ENCODE results near the gene RUNX1. TPM values are rescaled to one million over a fixed set of nuclear protein-coding genes. Genes with fewer than 3 reads are reported as not detected.

The RUNX1 gene
- total RNA-seq, 2 donors from 2014 or later = 3.8 to 7.6 TPM

DNA sequence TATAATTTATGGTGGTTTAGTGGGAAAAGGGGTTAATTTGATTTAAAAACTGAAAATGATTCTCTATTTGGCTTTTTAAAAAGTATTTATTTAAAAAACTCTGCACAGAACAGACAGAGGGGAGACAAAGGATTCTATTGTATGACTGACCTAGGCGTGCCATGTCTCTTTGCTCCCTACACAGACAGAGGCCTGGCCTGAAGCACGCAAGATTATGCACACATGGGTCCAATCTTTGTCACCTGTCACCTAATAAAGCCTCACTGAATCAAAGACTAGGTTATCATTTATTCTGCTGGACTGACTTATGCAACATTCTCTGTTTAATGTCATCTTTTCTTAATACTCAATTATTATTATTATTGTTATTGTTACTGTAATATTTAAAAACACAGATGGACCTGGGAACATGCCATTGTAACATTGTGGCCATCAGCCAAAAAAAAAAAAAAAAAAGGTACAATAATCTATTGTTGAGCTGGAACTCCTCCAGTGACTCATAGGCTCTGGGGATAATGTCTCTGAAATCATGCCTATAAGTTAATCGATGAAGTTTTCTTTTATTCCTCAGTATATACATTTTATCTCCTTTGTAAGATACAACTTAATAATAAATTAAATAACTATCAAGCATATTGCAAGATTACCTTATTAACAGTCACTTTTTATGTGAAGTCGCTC, 112.1 kb downstream of the RUNX1 start:
- Histone ChIP-seq H3K36me3 (no peaks in the 10 kb centered on the region), H3K4me3 (no peak overlapping the region), H3K27ac (no peak overlapping the region), H3K4me1 (no peaks in the 10 kb centered on the region), H3K9me3 (no peaks in the 10 kb centered on the region), H3K27me3 (no peaks in the 10 kb centered on the region)
- no peak for DNase-seq (ENCODE audit: low spot score)
- TF ChIP-seq CTCF (IDR thresholded peaks at IDR 0.05) = no peak

DNA sequence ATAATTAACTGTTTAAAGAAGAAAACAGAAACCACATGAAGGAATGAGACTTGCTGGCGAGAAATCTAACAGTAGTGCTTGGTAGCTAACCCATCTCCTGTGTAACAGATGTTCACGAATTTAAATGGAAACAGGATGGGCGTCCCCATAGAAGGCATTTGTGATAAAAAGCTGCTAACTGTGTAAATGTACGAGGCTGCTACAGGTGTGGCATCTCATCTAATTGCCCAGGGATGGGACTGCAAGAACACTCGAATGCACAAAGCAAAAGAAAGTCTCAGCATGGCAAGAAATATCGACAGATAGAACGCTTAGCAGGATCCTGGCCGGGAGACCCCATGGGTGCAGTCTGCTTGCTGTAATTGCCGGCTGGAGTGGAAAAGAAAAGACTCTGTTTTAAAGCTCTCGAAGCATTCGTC, 112.7 kb downstream of the RUNX1 start:
- Histone ChIP-seq H3K4me1 (no peaks in the 10 kb centered on the region), H3K27ac (no peak overlapping the region), H3K4me3 (no peak overlapping the region), H3K9me3 (no peaks in the 10 kb centered on the region), H3K36me3 (no peaks in the 10 kb centered on the region), H3K27me3 (no peaks in the 10 kb centered on the region)
- TF ChIP-seq CTCF (IDR thresholded peaks at IDR 0.05) = no peak
- no peak for DNase-seq (ENCODE audit: low spot score)

DNA sequence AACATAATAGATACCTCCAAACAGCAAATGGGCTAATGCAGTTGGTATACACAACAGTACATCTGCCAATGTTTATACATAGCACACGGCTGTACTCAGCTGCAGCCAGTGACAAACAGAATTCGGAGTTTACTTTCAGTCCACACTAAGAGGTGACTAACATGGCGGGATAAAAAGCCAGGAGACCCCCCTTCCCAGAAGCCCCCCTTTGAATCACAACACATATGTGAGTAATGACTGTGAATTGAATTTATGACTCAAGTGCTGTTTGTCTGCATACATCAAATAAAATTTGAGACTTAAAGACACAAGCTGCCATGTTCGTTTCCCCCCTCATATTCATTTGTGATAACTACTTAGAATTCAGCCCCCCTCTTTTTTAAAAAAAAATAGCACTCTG, 113.2 kb downstream of the RUNX1 start:
- DNase-seq (ENCODE audit: low spot score) = no peak
- TF ChIP-seq CTCF (IDR thresholded peaks at IDR 0.05) = no peak
- Histone ChIP-seq H3K36me3 (no peaks in the 10 kb centered on the region), H3K27me3 (no peaks in the 10 kb centered on the region), H3K4me1 (no peaks in the 10 kb centered on the region), H3K27ac (no peak overlapping the region), H3K9me3 (no peaks in the 10 kb centered on the region), H3K4me3 (no peak overlapping the region)

DNA sequence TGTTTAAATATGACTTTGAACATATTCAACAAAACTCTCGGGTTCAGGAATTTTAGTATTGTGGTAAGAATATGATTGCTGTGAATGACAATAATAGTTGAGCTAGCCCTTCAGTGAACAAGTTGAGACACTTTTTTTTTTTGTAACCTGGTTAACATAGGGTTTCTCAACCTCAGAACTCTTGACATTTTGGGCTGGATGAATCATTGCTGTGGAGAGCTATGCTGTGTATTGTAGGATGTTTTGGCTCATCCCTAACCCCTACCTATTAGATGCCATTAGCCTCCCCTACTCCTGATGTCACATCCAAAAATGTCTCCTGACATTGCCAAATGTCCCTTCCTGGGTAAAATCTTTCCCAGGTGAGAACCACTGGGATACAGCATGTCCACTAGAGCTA, 113.7 kb downstream of the RUNX1 start:
- Histone ChIP-seq H3K4me3 (no peak overlapping the region), H3K36me3 (no peaks in the 10 kb centered on the region), H3K4me1 (no peaks in the 10 kb centered on the region), H3K27me3 (no peaks in the 10 kb centered on the region), H3K27ac (no peak overlapping the region), H3K9me3 (no peaks in the 10 kb centered on the region)
- DNase-seq (ENCODE audit: low spot score) = no peak
- no peak for TF ChIP-seq CTCF (IDR thresholded peaks at IDR 0.05)

DNA sequence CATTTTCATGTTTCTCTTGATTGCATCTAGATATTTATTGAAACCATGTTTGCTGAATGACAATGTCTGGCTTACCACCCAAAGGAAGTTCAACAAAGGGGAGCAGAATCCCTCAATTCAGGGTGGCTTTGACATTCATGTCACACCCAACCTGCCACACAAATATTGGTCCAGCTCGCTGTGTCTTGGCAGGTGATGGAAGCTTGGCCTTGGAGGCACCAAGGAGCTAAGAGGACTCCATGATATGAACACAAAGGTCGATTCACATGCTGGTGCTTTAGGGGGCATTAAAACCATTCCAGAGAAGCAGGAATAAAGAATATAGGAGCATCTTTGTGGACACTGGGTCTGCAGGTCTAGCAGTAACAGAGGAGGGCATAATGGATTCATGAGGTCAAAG, 114.8 kb downstream of the RUNX1 start:
- Histone ChIP-seq H3K27ac (no peak overlapping the region), H3K9me3 (no peaks in the 10 kb centered on the region)
- no peak for TF ChIP-seq CTCF (IDR thresholded peaks at IDR 0.05)

More for the DNA sequence above, 114.8 kb downstream of the RUNX1 start:
- Histone ChIP-seq H3K27me3 (no peaks in the 10 kb centered on the region), H3K36me3 (no peaks in the 10 kb centered on the region), H3K4me1 (no peaks in the 10 kb centered on the region), H3K4me3 (no peak overlapping the region)
- no peak for DNase-seq (ENCODE audit: low spot score)

Measured in right atrium auricular region (tissue), 2 donors.